ENCODE results near the gene CCDC14.

- TF ChIP-seq MAX (CRISPR knock-in tag; IDR thresholded peaks at IDR 0.05): no peak
- TF ChIP-seq NR1H2 (CRISPR knock-in tag; IDR thresholded peaks at IDR 0.05): no peak
- no peak for TF ChIP-seq FOXJ3 (CRISPR knock-in tag; IDR thresholded peaks at IDR 0.05; ENCODE audit: borderline replicate concordance)
- TF ChIP-seq AFF4 (CRISPR knock-in tag; IDR thresholded peaks at IDR 0.05; ENCODE audit: borderline replicate concordance): no peak
Observed at GRCh38 chr3:123920383-123920782, 40.6 kb downstream of the CCDC14 start.
